GM19372 (cell line): ENCODE results near the gene CADM2.
"Not testable (repeated sequence)": the region's sequence is repeated elsewhere in the genome, so short reads cannot be mapped to it uniquely, and the experiment has no call there.

Experiments used
- ATAC-seq: cut with Tn5 transposase; IDR thresholded peaks from one replicate; pipeline ENCODE4 v1.9.1; 2021; ENCODE audit warnings: mild to moderate bottlenecking, low read depth, moderate library complexity; ENCODE audit not compliant: unreplicated experiment

Gene CADM2

DNA sequence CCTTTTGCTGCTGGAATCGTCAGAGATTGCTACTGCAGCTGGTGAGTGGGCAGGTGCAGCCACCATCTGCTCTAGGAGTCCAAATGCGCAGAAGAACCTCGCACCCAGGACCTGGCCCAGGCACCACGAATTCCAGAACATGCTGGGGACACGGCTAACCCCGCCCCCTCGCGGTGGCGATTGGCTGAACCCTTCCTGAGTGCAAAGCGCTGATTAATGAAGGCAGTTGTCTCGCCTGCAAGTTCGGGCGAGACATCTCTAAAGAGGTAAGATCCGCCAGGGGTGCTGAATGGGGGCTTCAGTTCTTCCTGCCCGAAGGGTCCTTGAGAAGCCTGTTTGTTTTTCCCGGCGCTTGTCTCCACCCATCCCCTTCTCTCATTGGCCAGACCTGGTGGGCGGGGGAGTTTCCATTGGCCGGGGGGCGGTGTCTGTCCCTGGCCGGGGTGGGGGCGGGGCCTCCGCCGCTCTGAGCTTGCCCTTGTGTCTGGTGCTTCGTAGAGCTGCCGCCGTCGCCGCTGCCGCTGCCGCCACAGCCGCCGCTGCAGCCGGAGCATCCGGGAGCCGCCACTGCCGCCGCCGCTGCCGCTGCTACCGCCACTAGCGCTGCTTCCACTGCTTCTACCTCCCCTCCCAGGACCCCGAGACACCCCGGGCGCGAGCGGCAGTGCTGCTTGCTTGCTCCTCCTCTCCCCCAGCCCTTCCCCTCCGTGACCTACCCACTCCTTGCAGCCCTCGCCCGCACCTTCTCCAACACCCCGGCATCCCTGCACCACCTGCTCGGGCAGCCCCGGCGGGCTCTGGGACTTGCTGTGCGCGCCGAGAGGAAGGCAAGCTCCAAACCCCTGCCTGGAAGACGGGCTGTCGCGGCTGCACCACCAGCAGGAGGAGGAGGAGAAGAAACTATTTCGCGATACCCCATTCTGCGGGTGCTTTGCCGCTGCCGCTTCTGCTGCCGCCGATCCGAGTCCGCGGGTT is at the start of gene CADM2:
Gene CADM2 (plus strand): TSS at position 495 of the 975 bp plus-strand sequence.
- peak; percentile 80 for ATAC-seq

- not testable (repeated sequence) for ATAC-seq
Measured at GRCh38 chr3:84918592-84918991, 40.2 kb upstream of the CADM2 start.

DNA sequence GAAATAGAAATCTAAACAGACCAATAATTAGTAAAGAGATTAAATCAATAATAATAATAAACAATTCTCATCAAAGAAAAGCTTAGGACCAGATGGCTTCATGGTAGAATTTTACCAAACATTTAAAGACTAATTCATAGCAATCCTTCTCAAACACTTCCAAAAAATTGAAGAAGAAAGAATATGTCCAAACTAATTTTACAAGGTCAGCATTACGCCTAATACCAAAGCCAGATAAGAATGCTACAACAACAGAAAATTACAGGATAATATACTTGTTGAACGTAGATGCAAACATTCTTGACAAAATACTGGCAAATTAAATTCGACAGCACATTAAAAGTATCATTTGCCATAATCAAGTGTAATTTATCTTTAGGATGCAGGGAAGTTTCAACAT is 36.1 kb upstream of the CADM2 start:
- ATAC-seq = no peak

GRCh38 chr3:84925571-84925970 is 33.2 kb upstream of the CADM2 start:
- ATAC-seq = no peak

- no peak for ATAC-seq
Measured at GRCh38 chr3:84943379-84943778, 15.4 kb upstream of the CADM2 start.

GRCh38 chr3:84946240-84946639 is 12.5 kb upstream of the CADM2 start:
- no peak for ATAC-seq

DNA sequence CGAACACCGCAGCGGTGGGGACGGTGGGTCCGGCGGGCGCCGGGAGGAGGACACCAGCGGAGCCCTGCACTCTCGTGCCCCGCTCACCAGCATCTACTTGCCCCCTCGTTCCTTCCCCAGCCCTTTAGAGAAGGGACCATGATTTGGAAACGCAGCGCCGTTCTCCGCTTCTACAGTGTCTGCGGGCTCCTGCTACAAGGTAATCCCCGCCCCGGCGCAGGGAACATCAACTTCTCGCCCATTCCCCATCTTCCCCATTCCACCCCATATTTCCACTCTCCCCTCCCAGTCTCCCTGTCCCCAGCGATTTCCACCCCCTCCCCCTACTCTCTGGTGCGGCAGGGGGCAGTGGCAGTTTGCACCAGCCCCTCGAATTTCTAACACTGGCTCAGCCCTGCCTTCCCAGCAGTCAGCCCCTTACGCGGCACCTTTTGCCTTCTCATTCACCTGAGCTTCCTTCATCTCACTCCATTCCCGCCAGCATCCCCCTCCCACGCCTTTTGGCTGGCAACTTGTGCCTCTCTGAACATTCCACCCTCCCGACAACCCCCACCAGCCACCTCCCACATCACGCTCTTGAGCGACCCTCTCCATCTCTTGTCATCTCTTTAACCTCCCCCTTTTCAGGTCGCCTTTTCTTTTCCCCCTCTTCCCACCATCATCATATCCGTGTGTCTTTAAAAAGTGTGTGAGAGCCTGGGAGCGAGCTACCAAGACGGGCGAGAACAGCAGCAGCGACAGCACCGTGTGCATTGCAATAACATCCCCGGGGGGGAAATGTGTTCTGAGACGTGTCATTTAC is 882 bp downstream of the CADM2 start:
- no peak for ATAC-seq

DNA sequence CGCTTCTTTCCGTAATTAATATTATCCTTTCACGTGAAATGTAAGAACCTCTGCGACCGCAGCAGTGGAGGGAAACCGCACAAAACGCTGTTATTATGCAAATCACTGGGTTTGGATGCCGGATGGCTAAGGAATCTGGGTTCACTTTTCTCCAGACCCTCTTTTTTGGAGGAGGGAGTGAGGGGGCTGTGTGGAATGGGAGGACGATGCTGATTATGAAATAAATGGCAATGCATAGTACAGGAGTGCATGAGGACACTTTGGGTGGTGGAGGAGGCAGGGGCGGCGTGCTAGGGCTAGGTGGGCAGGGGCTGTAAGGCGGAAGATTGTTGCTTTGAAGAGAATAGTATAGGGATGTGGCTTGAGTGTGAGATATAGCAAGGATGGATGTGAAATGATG is 1.8 kb downstream of the CADM2 start:
- ATAC-seq = no peak

- no peak for ATAC-seq
Measured at GRCh38 chr3:84961011-84961410, 2.2 kb downstream of the CADM2 start.

DNA sequence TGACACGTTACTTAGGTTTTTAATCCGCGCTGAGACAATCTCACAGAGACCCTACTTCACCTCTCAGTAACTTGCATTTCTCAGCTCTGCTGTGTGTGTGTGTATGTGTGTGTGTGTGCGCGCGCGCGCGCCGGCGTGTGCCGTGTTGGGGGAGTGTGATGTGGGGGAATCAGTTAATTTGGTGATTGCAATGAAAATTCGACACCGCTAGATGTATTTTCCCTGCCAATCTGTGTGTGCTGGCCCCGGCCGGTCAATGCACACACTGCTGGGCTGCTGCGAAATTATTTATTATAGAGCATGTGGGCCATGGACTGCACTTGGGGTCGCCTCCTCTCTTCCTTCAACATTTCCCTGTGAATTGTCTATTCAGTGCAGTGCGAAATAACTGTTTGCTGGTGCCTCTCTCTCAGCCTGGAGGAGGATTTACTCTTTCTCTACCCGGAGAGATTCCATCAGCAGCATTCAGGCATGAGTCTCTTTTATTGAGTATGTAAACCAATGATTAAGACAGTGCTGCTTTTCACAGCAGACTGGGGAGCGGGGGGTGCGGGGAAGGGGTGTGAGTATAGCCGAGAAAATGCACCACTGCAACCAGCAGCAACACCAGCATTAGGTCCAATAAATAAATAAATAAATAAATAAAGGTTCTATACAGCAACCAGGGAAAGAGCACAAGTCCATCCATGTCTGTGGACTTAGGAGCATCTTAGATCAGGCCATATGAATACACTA is 2.9 kb downstream of the CADM2 start:
- ATAC-seq = no peak

DNA sequence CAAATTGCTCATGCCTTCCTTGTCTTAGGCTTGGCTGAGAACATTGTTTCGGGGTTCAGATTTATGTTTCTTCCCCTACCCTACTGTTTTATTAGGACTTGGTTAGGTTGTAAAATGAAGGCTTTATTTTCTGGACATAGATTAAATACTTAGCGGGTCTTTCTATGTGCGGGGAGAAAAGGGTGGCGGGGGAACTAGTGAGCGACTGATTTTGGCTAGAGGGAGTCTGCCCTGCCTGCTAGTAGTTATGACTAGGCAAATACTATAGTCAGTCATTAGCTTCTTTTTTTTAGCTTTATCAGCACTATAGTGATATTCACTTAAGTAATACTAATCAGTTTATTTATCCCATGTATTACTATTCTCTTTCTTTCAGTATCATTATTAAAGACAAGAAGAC is 3.6 kb downstream of the CADM2 start:
- no peak for ATAC-seq

DNA sequence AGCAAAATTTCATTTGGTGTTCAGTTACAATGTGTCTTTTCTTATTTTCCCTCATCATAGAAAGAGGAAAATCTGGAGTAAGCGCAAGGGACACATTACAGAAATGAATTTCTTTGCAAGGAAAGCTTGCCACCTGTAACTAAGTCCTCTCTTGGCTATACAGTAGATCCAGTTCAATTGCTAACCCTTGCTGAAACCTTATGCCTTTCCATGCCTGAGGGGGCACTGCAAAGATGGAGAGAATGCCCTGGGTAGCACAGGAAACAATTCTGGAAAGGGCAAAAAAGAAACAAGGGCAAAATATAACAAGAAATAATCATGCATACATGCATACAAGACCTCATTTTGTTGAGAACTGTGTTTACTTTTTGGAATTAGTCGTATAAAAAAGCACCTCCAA is 4.3 kb downstream of the CADM2 start:
- ATAC-seq = no peak

GRCh38 chr3:84965141-84965540 is 6.4 kb downstream of the CADM2 start:
- no peak for ATAC-seq

DNA sequence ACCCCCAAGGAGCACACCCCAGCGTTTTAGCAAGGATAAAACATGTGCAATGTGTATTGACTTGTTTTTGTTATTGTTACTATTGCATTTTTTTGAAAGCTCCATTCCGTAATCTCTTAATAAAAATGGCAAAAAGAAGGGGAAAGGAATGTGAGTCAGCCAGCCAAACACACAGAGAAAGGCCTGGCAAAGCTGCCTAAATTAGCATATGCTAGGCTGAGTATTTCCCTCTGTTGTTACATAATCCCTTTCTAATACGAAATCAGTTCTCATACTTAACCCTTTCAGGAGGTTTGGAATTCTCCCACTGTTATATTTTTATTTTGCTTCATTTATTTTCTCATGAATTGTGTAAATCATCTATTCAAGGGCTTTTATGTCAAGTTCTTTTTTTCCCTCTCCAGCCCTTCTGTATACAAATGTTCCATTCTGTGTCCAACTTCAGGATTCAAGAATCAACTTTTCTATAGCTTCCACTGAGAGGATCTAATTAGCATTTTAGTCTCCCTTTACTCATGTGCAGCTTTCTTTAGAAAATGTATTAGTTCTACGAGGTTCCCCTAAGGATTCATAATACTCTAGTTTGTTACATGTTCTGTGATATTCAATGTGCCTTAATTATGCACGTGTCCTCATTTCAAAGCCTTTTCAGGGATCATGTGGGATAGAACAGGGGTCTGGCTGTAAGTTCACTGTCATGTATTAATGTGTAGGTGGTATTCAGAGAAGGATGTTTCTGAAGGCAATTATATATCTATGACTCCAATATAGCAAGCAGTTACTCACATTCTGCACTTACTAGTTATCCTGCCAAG is 9.2 kb downstream of the CADM2 start:
- no peak for ATAC-seq

GRCh38 chr3:84968701-84969235 is 10.0 kb downstream of the CADM2 start:
- no peak for ATAC-seq

DNA sequence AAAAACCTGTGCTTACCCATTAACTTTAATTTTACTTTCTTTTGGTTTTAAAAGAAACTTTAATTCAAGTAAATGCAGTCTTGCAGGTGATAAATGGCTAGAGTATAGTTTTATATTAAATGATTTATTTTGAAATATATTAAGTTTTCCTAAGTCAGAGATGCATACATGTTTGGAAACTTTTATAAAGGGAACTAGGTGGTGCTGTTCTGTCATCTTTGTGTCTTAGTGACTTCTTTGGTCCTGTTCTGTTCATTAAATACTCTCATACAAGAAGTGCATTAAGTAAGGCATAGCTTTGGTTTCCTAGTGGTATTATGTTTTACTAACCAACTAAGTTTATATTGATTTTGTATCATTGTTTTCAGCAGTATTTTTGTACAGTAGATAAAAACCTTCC is 15.6 kb downstream of the CADM2 start:
- no peak for ATAC-seq

GRCh38 chr3:84977021-84977420 is 18.2 kb downstream of the CADM2 start:
- ATAC-seq = no peak

- no peak for ATAC-seq
Measured at GRCh38 chr3:84978843-84979242, 20.1 kb downstream of the CADM2 start.

- no peak for ATAC-seq
Measured at GRCh38 chr3:84980011-84980410, 21.2 kb downstream of the CADM2 start.

GRCh38 chr3:84980456-84980855 is 21.7 kb downstream of the CADM2 start:
- ATAC-seq = no peak
